ENCODE results near the gene TAMM41. TPM values are rescaled to one million over a fixed set of nuclear protein-coding genes. Genes with fewer than 3 reads are reported as not detected.

TAMM41 gene
- total RNA-seq, 1 experiment from 2014 or later: 19.7 TPM

DNA sequence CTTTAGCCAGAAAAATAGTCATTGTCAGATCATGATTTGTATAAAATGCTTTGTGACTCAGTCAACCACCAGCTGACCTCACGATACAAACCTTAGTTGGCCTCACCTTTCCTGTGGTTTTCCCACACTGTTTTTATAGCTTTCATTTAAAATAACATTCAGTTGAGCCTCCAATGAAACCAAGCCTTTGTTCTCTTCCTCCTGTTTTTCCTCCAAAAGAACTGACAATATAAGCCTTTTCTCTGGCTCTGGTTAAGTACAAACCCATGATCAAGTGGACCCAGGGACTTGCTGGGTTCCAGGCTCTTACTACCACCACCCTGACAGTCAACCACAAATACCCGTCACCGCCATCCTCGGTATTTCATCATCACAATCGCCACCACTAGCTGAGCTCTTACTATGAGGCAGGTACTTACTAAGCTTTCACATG lies 81.7 kb downstream of the TAMM41 start:
- no peak for TF ChIP-seq CTCF (IDR thresholded peaks at IDR 0.05; ENCODE audit: insufficient read depth in 1 of 2, low read depth in 1 of 2, low read length in 1 of 2, severe bottlenecking in 1 of 2, unreplicated experiment in 1 of 2)
- H3K36me3 Mint-ChIP-seq (ENCODE audit: insufficient read depth, unreplicated experiment): peaks cover 2% of the 10 kb centered on the region
- no peak overlapping the region for H3K4me3 ChIP-seq (ENCODE audit: low read depth, low read length)
- no peaks in the 10 kb centered on the region for H3K9me3 ChIP-seq
- H3K27ac Mint-ChIP-seq (ENCODE audit: unreplicated experiment): no peak overlapping the region
- intact Hi-C loops (cut with micrococcal nuclease; ENCODE audit: unreplicated experiment): no loop called here
- no peak overlapping the region for H3K4me3 Mint-ChIP-seq (ENCODE audit: unreplicated experiment)
- H3K27me3 Mint-ChIP-seq (ENCODE audit: insufficient read depth, unreplicated experiment): no peaks in the 10 kb centered on the region
- no TSS peak for BruUV-seq (replicated peaks)
- ChIA-PET CTCF (no interaction called here), POLR2A (no interaction called here)
- no peak for DNase-seq
- H3K4me1 Mint-ChIP-seq (ENCODE audit: low read depth, unreplicated experiment): peaks cover 6% of the 10 kb centered on the region
- H3K9me3 Mint-ChIP-seq (ENCODE audit: unreplicated experiment): no peaks in the 10 kb centered on the region
- no peaks in the 10 kb centered on the region for H3K27me3 ChIP-seq (replicated peaks; ENCODE audit: control insufficient read depth, insufficient read depth, low read length)
- no peaks in the 10 kb centered on the region for H3K36me3 ChIP-seq (ENCODE audit: control insufficient read depth, insufficient read depth, low read length)
- H3K4me1 ChIP-seq: no peaks in the 10 kb centered on the region

- POLR2A ChIA-PET: no interaction called here
- Mint-ChIP-seq H3K27me3 (ENCODE audit: insufficient read depth, unreplicated experiment) (no peaks in the 10 kb centered on the region), H3K27ac (ENCODE audit: unreplicated experiment) (no peak overlapping the region), H3K4me1 (ENCODE audit: low read depth, unreplicated experiment) (no peaks in the 10 kb centered on the region), H3K4me3 (ENCODE audit: unreplicated experiment) (no peak overlapping the region), H3K36me3 (ENCODE audit: insufficient read depth, unreplicated experiment) (no peaks in the 10 kb centered on the region), H3K9me3 (ENCODE audit: unreplicated experiment) (no peaks in the 10 kb centered on the region)
- TF ChIP-seq CTCF (IDR thresholded peaks at IDR 0.05; ENCODE audit: insufficient read depth in 1 of 2, low read depth in 1 of 2, low read length in 1 of 2, severe bottlenecking in 1 of 2, unreplicated experiment in 1 of 2): no peak
- Histone ChIP-seq H3K36me3 (ENCODE audit: control insufficient read depth, insufficient read depth, low read length) (no peaks in the 10 kb centered on the region), H3K9me3 (no peaks in the 10 kb centered on the region), H3K4me1 (no peaks in the 10 kb centered on the region), H3K27me3 (replicated peaks; ENCODE audit: control insufficient read depth, insufficient read depth, low read length) (no peaks in the 10 kb centered on the region), H3K4me3 (ENCODE audit: low read depth, low read length) (no peak overlapping the region)
- no peak for DNase-seq
- CTCF ChIA-PET: no interaction called here
- no TSS peak for BruUV-seq (replicated peaks)
- intact Hi-C loops (cut with micrococcal nuclease; ENCODE audit: unreplicated experiment): no loop called here
These were observed 86.7 kb downstream of the TAMM41 start for GRCh38 chr3:11759996-11760395.

DNA sequence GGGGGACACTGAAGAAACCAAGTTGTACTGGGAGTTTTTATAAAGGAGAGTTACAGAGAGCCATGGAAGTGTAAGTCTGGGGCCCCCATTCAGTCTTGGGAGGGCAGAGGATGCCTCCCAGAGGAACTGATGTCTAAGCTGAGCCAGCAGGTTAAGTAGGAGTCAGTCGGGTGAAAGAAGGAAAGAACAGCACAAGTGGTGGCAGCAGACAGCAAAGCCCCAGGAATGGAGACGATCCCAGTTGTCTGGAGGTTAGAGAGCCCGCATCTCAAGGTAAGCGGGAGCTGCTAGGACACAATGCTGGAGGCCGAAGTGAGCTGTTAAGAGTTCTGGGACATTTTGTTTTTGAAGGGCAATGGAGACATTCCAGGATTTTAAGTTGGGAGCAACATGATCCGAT lies 88.8 kb downstream of the TAMM41 start:
- no peak overlapping the region for H3K4me3 Mint-ChIP-seq (ENCODE audit: unreplicated experiment)
- H3K4me1 ChIP-seq: no peaks in the 10 kb centered on the region
- no peak overlapping the region for H3K27ac Mint-ChIP-seq (ENCODE audit: unreplicated experiment)
- no peak for DNase-seq
- H3K9me3 ChIP-seq: no peaks in the 10 kb centered on the region
- H3K36me3 Mint-ChIP-seq (ENCODE audit: insufficient read depth, unreplicated experiment): no peaks in the 10 kb centered on the region
- ChIA-PET POLR2A (no interaction called here), CTCF (no interaction called here)
- no peaks in the 10 kb centered on the region for H3K36me3 ChIP-seq (ENCODE audit: control insufficient read depth, insufficient read depth, low read length)
- H3K27me3 ChIP-seq (replicated peaks; ENCODE audit: control insufficient read depth, insufficient read depth, low read length): no peaks in the 10 kb centered on the region
- no peaks in the 10 kb centered on the region for H3K4me1 Mint-ChIP-seq (ENCODE audit: low read depth, unreplicated experiment)
- no TSS peak for BruUV-seq (replicated peaks)
- H3K27me3 Mint-ChIP-seq (ENCODE audit: insufficient read depth, unreplicated experiment): no peaks in the 10 kb centered on the region
- no peak for TF ChIP-seq CTCF (IDR thresholded peaks at IDR 0.05; ENCODE audit: insufficient read depth in 1 of 2, low read depth in 1 of 2, low read length in 1 of 2, severe bottlenecking in 1 of 2, unreplicated experiment in 1 of 2)
- H3K9me3 Mint-ChIP-seq (ENCODE audit: unreplicated experiment): no peaks in the 10 kb centered on the region
- intact Hi-C loops (cut with micrococcal nuclease; ENCODE audit: unreplicated experiment): no loop called here
- no peak overlapping the region for H3K4me3 ChIP-seq (ENCODE audit: low read depth, low read length)
